GM10266 (cell line): ENCODE data around the gene RAET1L.
"Not testable (repeated sequence)": the region's sequence is repeated elsewhere in the genome, so short reads cannot be mapped to it uniquely, and the experiment has no call there.

ENCODE experiments used
- DNase-seq: peaks from one replicate; pipeline ENCODE4 v3.0.0; 2012; ENCODE audit errors: extremely low spot score
- CTCF ChIP-seq: IDR thresholded peaks from 2 replicates; pipeline ENCODE4 v1.5.1; 2012; ENCODE audit warnings: mild to moderate bottlenecking, low read depth; ENCODE audit not compliant: control insufficient read depth, insufficient read depth; ENCODE audit errors: missing control alignments

RAET1L gene

GRCh38 chr6:150068151-150068550 is 42.8 kb upstream of the RAET1L start:
- no peak for DNase-seq
- TF ChIP-seq CTCF = no peak

- no peak for DNase-seq
- no peak for TF ChIP-seq CTCF
These were observed 39.8 kb upstream of the RAET1L start for GRCh38 chr6:150065083-150065482.

GRCh38 chr6:150063640-150064039 is 38.3 kb upstream of the RAET1L start:
- no peak for DNase-seq
- TF ChIP-seq CTCF = no peak

- not testable (repeated sequence) for DNase-seq
These were observed 34.6 kb upstream of the RAET1L start for GRCh38 chr6:150059973-150060372.

- DNase-seq = no peak
- no peak for TF ChIP-seq CTCF
These were observed 33.7 kb upstream of the RAET1L start for GRCh38 chr6:150058986-150059385.

- TF ChIP-seq CTCF = no peak
- DNase-seq = no peak
These were observed 33.0 kb upstream of the RAET1L start for GRCh38 chr6:150058231-150058792.

GRCh38 chr6:150057501-150057951 is 32.2 kb upstream of the RAET1L start:
- no peak for DNase-seq
- no peak for TF ChIP-seq CTCF

GRCh38 chr6:150056916-150057315 is 31.6 kb upstream of the RAET1L start:
- DNase-seq = no peak
- TF ChIP-seq CTCF = no peak
